Sigmoid colon (tissue), 7 donors: ENCODE measurements around the gene PGS1. TPM values are rescaled to one million over a fixed set of nuclear protein-coding genes. Genes with fewer than 3 reads are reported as not detected.

Experiments used
- DNase-seq: peaks from one replicate; pipeline ENCODE4 v3.0.0-alpha.2; 2019
- H3K27ac ChIP-seq, 4 donors: fragments of 200-600 bp; sonication (generic); one replicate each; pipeline ENCODE4 v1.5.1; 2016 to 2019; ENCODE audit warnings: mild to moderate bottlenecking in 1 of 4
- H3K27me3 ChIP-seq, 3 donors: fragments of 200-600 bp; sonication (generic); one replicate each; pipeline ENCODE4 v1.5.1; 2019; ENCODE audit warnings: mild to moderate bottlenecking in 1 of 3
- H3K36me3 ChIP-seq, 4 donors: fragments of 200-600 bp; sonication (generic); one replicate each; pipeline ENCODE4 v1.5.1; 2016 to 2019
- H3K4me1 ChIP-seq, 4 donors: fragments of 200-600 bp; sonication (generic); one replicate each; pipeline ENCODE4 v1.5.1; 2017 to 2019
- H3K4me3 ChIP-seq, 4 donors: fragments of 200-600 bp; sonication (generic); one replicate each; pipeline ENCODE4 v1.5.1; 2017 to 2019; ENCODE audit warnings: mild to moderate bottlenecking in 2 of 4, moderate library complexity in 1 of 4
- H3K9me3 ChIP-seq, 4 donors: fragments of 200-600 bp in 3 of 4; sonication (generic) in 3 of 4; one replicate each; pipeline versions ENCODE4 v1.5.1 to v1.6.1; 2013 to 2019
- EP300 ChIP-seq, 4 donors: sonication (generic); formaldehyde crosslinking; IDR thresholded peaks; one replicate each; pipeline ENCODE4 v1.6.1; 2017; ENCODE audit warnings: antibody characterized with exemption in 4 of 4
- POLR2A ChIP-seq, 2 donors: fragments of 450-650 bp; IDR thresholded peaks; one replicate each; pipeline ENCODE4 v1.6.1; 2016; ENCODE audit warnings: antibody characterized with exemption in 2 of 2, mild to moderate bottlenecking in 2 of 2, moderate library complexity in 2 of 2
- POLR2AphosphoS5 ChIP-seq, 4 donors: sonication (generic); formaldehyde crosslinking; IDR thresholded peaks; one replicate each; pipeline ENCODE4 v1.6.1; 2017; ENCODE audit warnings: antibody characterized with exemption in 4 of 4
- WGBS, 2 donors: extraction: QIAGEN DNeasy Blood & Tissue Kit; methylation state at CpG; one replicate each; pipeline ENCODE4 v1.1.7; 2013; 5-methylcytosine and 5-hydroxymethylcytosine counted together
- intact Hi-C: fragments of 100-400 bp; cut with DNase I; formaldehyde crosslinking; loops from one replicate; pipeline ENCODE4 v1.15.1; 2023
- polyA plus RNA-seq, 3 donors: library from polyadenylated mRNA; stranded (reverse); fragments of 200-250 nt; gene quantifications; one replicate each; pipeline ENCODE4 v1.2.3, GENCODE V29; 2013
- small RNA-seq, 3 donors: library from RNA; depleted of rRNA; stranded (forward); fragments of <200 nt; gene quantifications; one replicate each; pipeline ENCODE3, GENCODE V24; 2016
- total RNA-seq, 4 donors: library from RNA; depleted of rRNA; stranded (reverse); fragments of >200 nt; gene quantifications; one replicate each; pipeline ENCODE4 v1.1.0, GENCODE V29; 2016
- TF ChIP-seq, protein P1 (sequence below), 4 experiments: fragments of 450-650 bp in 3 of 4; fragments of 200-600 bp in 1 of 4; IDR thresholded peaks; one replicate each; pipeline ENCODE4 v1.5.1; 2016 to 2019; ENCODE audit warnings: antibody characterized with exemption in 4 of 4, mild to moderate bottlenecking in 3 of 4, moderate library complexity in 2 of 4
- donor health status: healthy with polysubstance abuse.
- donor health status: Bipolar disorder and iron deficiency.
- donor health status: healthy.

PGS1 gene
- total and polyA plus RNA-seq, 7 donors: 9.9 to 36.9 (median 28.6) TPM

- Histone ChIP-seq H3K4me1 (peaks cover 0 to 10% (median 0%) of the 10 kb centered on the region in 4 donors), H3K4me3 (no peak overlapping the region), H3K27ac (no peak overlapping the region), H3K36me3 (no peaks in the 10 kb centered on the region), H3K9me3 (no peaks in the 10 kb centered on the region), H3K27me3 (peaks cover 0 to 7% (median 0%) of the 10 kb centered on the region in 3 donors)
- intact Hi-C loops: no loop called here
- no peak for DNase-seq
- no peak for TF ChIP-seq EP300 (IDR thresholded peaks at IDR 0.05)
- TF ChIP-seq, protein P1, sequence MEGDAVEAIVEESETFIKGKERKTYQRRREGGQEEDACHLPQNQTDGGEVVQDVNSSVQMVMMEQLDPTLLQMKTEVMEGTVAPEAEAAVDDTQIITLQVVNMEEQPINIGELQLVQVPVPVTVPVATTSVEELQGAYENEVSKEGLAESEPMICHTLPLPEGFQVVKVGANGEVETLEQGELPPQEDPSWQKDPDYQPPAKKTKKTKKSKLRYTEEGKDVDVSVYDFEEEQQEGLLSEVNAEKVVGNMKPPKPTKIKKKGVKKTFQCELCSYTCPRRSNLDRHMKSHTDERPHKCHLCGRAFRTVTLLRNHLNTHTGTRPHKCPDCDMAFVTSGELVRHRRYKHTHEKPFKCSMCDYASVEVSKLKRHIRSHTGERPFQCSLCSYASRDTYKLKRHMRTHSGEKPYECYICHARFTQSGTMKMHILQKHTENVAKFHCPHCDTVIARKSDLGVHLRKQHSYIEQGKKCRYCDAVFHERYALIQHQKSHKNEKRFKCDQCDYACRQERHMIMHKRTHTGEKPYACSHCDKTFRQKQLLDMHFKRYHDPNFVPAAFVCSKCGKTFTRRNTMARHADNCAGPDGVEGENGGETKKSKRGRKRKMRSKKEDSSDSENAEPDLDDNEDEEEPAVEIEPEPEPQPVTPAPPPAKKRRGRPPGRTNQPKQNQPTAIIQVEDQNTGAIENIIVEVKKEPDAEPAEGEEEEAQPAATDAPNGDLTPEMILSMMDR (IDR thresholded peaks at IDR 0.05): no peak
- TF ChIP-seq POLR2A (IDR thresholded peaks at IDR 0.05): no peak
- TF ChIP-seq POLR2AphosphoS5 (IDR thresholded peaks at IDR 0.05): no peak
- WGBS, 2 donors: 92 to 94% methylated on average over 12 of the region's 12 CpGs
Observed at GRCh38 chr17:78471635-78472034, 93.2 kb downstream of the PGS1 start.

DNA sequence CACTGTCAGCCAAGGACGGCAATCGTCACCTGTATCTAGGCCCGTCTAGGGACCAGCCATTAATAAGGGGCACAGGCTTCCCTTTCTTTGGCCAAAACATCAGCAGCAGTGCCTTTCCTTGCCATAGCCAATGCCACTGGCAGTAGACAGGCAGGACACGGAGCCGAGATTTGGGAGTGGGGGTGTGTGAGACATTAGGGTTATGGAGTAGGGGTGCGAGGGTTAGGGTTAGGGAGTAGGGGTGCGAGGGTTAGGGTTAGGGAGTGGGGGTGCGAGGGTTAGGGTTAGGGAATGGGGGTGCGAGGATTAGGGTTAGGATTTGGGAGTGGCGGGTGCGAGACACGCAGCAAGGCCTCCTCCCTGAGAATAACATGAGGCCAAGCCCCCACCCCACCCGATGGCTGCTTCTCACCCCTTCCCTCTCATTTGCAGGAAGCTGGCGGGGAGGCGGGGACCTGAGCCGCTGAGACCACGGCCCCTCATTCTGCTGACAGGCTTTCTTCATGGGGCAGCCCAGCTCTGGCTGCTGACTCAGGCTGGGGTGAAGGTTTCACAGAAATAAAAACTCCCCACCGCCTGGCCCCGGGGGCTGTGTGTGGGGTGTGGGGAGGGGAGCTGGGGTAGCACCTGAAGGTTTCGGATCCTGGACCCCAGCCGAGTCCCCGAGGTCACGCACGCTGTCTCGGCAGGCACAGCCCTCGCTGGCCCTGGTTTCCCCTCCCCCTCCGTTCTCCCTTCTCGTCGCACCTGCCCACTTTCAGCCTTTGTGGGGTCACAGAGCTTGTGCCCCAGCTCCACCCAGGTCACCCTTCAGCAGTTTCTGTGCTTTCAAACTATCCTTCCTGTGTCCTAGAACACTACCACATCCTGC is 93.8 kb downstream of the PGS1 start:
- Histone ChIP-seq H3K27ac (no peak overlapping the region), H3K4me3 (no peak overlapping the region), H3K9me3 (no peaks in the 10 kb centered on the region), H3K4me1 (peaks cover 0 to 10% (median 0%) of the 10 kb centered on the region in 4 donors), H3K36me3 (no peaks in the 10 kb centered on the region), H3K27me3 (peaks cover 0 to 7% (median 0%) of the 10 kb centered on the region in 3 donors)
- intact Hi-C loops: no loop called here
- 80 to 82% methylated on average over 29 of the region's 29 CpGs for WGBS, 2 donors
- DNase-seq: no peak
- TF ChIP-seq, protein P1 (IDR thresholded peaks at IDR 0.05): no peak
- TF ChIP-seq POLR2AphosphoS5 (IDR thresholded peaks at IDR 0.05) (no peak), POLR2A (IDR thresholded peaks at IDR 0.05) (no peak), EP300 (IDR thresholded peaks at IDR 0.05) (no peak)

GRCh38 chr17:78473951-78474613 is 95.6 kb downstream of the PGS1 start:
- Histone ChIP-seq H3K4me3 (no peak overlapping the region), H3K36me3 (no peaks in the 10 kb centered on the region), H3K27ac (no peak overlapping the region), H3K9me3 (no peaks in the 10 kb centered on the region), H3K4me1 (peaks cover 0 to 10% (median 0%) of the 10 kb centered on the region in 4 donors), H3K27me3 (peaks cover 0 to 7% (median 0%) of the 10 kb centered on the region in 3 donors)
- no peak for TF ChIP-seq POLR2A (IDR thresholded peaks at IDR 0.05)
- TF ChIP-seq EP300 (IDR thresholded peaks at IDR 0.05): no peak
- TF ChIP-seq, protein P1 (IDR thresholded peaks at IDR 0.05): no peak
- TF ChIP-seq POLR2AphosphoS5 (IDR thresholded peaks at IDR 0.05): no peak
- intact Hi-C loops: no loop called here
- WGBS, 2 donors: 86 to 90% methylated on average over 12 of the region's 12 CpGs
- no peak for DNase-seq

Small RNAs within 50 kb of the gene (small RNA-seq; reads per million reads assigned to genes)
- gene RF00415 (0 reads per million in 3 donors), gene RN7SL236P (0 reads per million in 3 donors)

Other genes starting within 250 kb of the PGS1 start
- gene TMC6, start 249.9 kb upstream of the PGS1 start, total RNA-seq: 10 to 100 TPM in 2 of 4 donors, 1 to 10 TPM in 2; 5.3 to 13.9 (median 8.9) TPM
- 100 to 1,000 TPM in 1 of 3 donors, 10 to 100 TPM in 1, 1 to 10 TPM in 1; 9.0 to 145 (median 10.8) TPM for gene TMC6, start 249.9 kb upstream of the PGS1 start, polyA plus RNA-seq
- 10 to 100 TPM in 1 of 4 donors, 1 to 10 TPM in 3; 2.8 to 13.2 (median 3.9) TPM for gene TMC8, start 247.9 kb upstream of the PGS1 start, total RNA-seq
- gene TMC8, start 247.9 kb upstream of the PGS1 start, polyA plus RNA-seq: 10 to 100 TPM in 1 of 3 donors, 1 to 10 TPM in 2; 1.8 to 51.7 (median 2.1) TPM
- not detected for gene C17orf99, start 232.3 kb upstream of the PGS1 start, total RNA-seq
- under 1 TPM in 1 of 3 donors, not detected in 2; 0.73 TPM for gene C17orf99, start 232.3 kb upstream of the PGS1 start, polyA plus RNA-seq
- gene SYNGR2, start 210.1 kb upstream of the PGS1 start, total RNA-seq: 10 to 100 TPM; 14.7 to 23.5 (median 18.6) TPM
- 100 to 1,000 TPM in 1 of 3 donors, 10 to 100 TPM in 2; 37.2 to 280 (median 45.8) TPM for gene SYNGR2, start 210.1 kb upstream of the PGS1 start, polyA plus RNA-seq
- 1 to 10 TPM in 3 of 4 donors, under 1 TPM in 1; 0.83 to 6.9 (median 3.8) TPM for gene TK1, start 191.6 kb upstream of the PGS1 start, total RNA-seq
- 10 to 100 TPM; 10.2 to 74.6 (median 44.2) TPM for gene TK1, start 191.6 kb upstream of the PGS1 start, polyA plus RNA-seq
- gene AFMID, start 191.3 kb upstream of the PGS1 start, total RNA-seq: 10 to 100 TPM in 1 of 4 donors, 1 to 10 TPM in 3; 6.1 to 11.4 (median 7.6) TPM
- 10 to 100 TPM; 21.0 to 32.9 (median 28.2) TPM for gene AFMID, start 191.3 kb upstream of the PGS1 start, polyA plus RNA-seq
- 1 to 10 TPM in 1 of 4 donors, under 1 TPM in 3; 0.16 to 3.1 (median 0.32) TPM for gene BIRC5, start 164.4 kb upstream of the PGS1 start, total RNA-seq
- gene BIRC5, start 164.4 kb upstream of the PGS1 start, polyA plus RNA-seq: 10 to 100 TPM in 2 of 3 donors, 1 to 10 TPM in 1; 3.6 to 33.5 (median 10.6) TPM
- gene TMEM235, start 147.0 kb upstream of the PGS1 start, total RNA-seq: not detected
- under 1 TPM in 1 of 3 donors, not detected in 2; 0.04 TPM for gene TMEM235, start 147.0 kb upstream of the PGS1 start, polyA plus RNA-seq
- gene SOCS3, start 18.6 kb upstream of the PGS1 start, total RNA-seq: 100 to 1,000 TPM in 2 of 4 donors, 10 to 100 TPM in 2; 10.3 to 499 (median 82.9) TPM
- 10 to 100 TPM; 11.1 to 64.5 (median 28.2) TPM for gene SOCS3, start 18.6 kb upstream of the PGS1 start, polyA plus RNA-seq
- under 1 TPM in 3 of 4 donors, not detected in 1; 0.16 to 0.68 (median 0.36) TPM for gene DNAH17, start 198.7 kb downstream of the PGS1 start, total RNA-seq
- gene DNAH17, start 198.7 kb downstream of the PGS1 start, polyA plus RNA-seq: under 1 TPM in 1 of 3 donors, not detected in 2; 0.07 TPM